SK-N-SH (cell line): Measurements from ENCODE around the gene VASN. TPM values are rescaled to one million over a fixed set of nuclear protein-coding genes. Genes with fewer than 3 reads are reported as not detected.

ENCODE experiments used
- CTCF ChIA-PET: fragments of 300-600, 350-600 bp; formaldehyde crosslinking; extraction: SDS; loops from one replicate; lab custom pipeline; 2021; lab: Yijun Ruan, JAX
- POLR2A ChIA-PET: fragments of 350-600 bp; sonication (Branson Sonifier 250); formaldehyde crosslinking; extraction: SDS; loops from one replicate; lab custom pipeline; 2020; ENCODE audit warnings: antibody characterized with exemption, inconsistent platforms; lab: Yijun Ruan, JAX
- DNase-seq: peaks from one replicate; pipeline ENCODE4 v3.0.0; 2012
- H2AFZ ChIP-seq: fragments of 200-600 bp; sonication (generic); 2 replicates; pipeline ENCODE4 v1.8.1; 2016; ENCODE audit warnings: antibody characterized with exemption, mild to moderate bottlenecking, low read depth
- H3F3A ChIP-seq: fragments of 200-600 bp; sonication (generic); replicated peaks from 2 replicates; pipeline ENCODE3; 2016; ENCODE audit warnings: antibody characterized with exemption, mild to moderate bottlenecking; ENCODE audit not compliant: insufficient read depth
- H3K27ac ChIP-seq, 2 experiments: fragments of 200-500 bp in 1 of 2; fragments of 200-600 bp in 1 of 2; sonication (Bioruptor generic) in 1 of 2; sonication (generic), shearing (Covaris generic) in 1 of 2; 2 replicates each; pipeline versions ENCODE4 v1.5.1 to v1.6.1; 2014 to 2016; ENCODE audit warnings: low read depth in 2 of 2, inconsistent platforms in 1 of 2, low read length in 1 of 2, mild to moderate bottlenecking in 1 of 2, mixed read lengths in 1 of 2
- H3K27me3 ChIP-seq: fragments of 200-600 bp; sonication (generic), shearing (Covaris generic); 2 replicates; pipeline ENCODE4 v1.6.1; 2016; ENCODE audit warnings: mixed run types; ENCODE audit not compliant: insufficient read depth
- H3K36me3 ChIP-seq, 2 experiments: fragments of 200-500 bp in 1 of 2; fragments of 200-600 bp in 1 of 2; sonication (Bioruptor generic) in 1 of 2; sonication (generic) in 1 of 2; replicated peaks in 1 of 2; 2 replicates each; pipeline versions ENCODE3 to v1.5.1; 2014 to 2016; ENCODE audit warnings: low read length in 1 of 2, mild to moderate bottlenecking in 1 of 2; ENCODE audit not compliant: insufficient read depth in 2 of 2, control insufficient read depth in 1 of 2
- H3K4me1 ChIP-seq, 2 experiments: fragments of 200-500 bp in 1 of 2; fragments of 200-600 bp in 1 of 2; sonication (Bioruptor generic) in 1 of 2; sonication (generic), shearing (Covaris generic) in 1 of 2; 2 replicates each; pipeline versions ENCODE4 v1.5.1 to v1.6.1; 2014 to 2016; ENCODE audit warnings: low read depth in 1 of 2, low read length in 1 of 2, mixed run types in 1 of 2; ENCODE audit not compliant: insufficient read depth in 2 of 2, control insufficient read depth in 1 of 2
- H3K4me2 ChIP-seq: fragments of 200-600 bp; sonication (generic), shearing (Covaris generic); 2 replicates; pipeline ENCODE4 v1.6.1; 2017; ENCODE audit warnings: mixed run types
- H3K4me3 ChIP-seq, 2 experiments: fragments of 200-500 bp in 1 of 2; fragments of 200-600 bp in 1 of 2; sonication (Bioruptor generic) in 1 of 2; sonication (generic), shearing (Covaris generic) in 1 of 2; 2 replicates each; pipeline versions ENCODE4 v1.5.1 to v1.8.1; 2014 to 2016; ENCODE audit warnings: low read depth in 2 of 2, inconsistent platforms in 1 of 2, low read length in 1 of 2, mild to moderate bottlenecking in 1 of 2, mixed read lengths in 1 of 2, moderate library complexity in 1 of 2
- H3K79me2 ChIP-seq: fragments of 200-600 bp; sonication (generic); 2 replicates; pipeline ENCODE4 v1.8.1; 2017; ENCODE audit warnings: mild to moderate bottlenecking; ENCODE audit not compliant: insufficient read depth
- H3K9ac ChIP-seq: fragments of 200-600 bp; sonication (generic); 2 replicates; pipeline ENCODE4 v1.6.1; 2017; ENCODE audit warnings: mixed run types
- H3K9me2 ChIP-seq: fragments of 200-600 bp; sonication (generic); 2 replicates; pipeline ENCODE4 v1.6.1; 2017; ENCODE audit warnings: mixed run types
- H3K9me3 ChIP-seq: fragments of 200-600 bp; sonication (generic); 2 replicates; pipeline ENCODE4 v1.6.1; 2017; ENCODE audit warnings: mixed run types, mild to moderate bottlenecking, moderate library complexity
- H4K20me1 ChIP-seq: fragments of 200-600 bp; sonication (generic); 2 replicates; pipeline ENCODE4 v1.6.1; 2017; ENCODE audit warnings: mild to moderate bottlenecking, mixed run types; ENCODE audit not compliant: insufficient read depth
- CHD2 ChIP-seq: fragments of 150-350 bp; IDR thresholded peaks from 2 replicates; pipeline ENCODE4 v1.6.1; 2018; ENCODE audit warnings: low read length; ENCODE audit not compliant: partially characterized antibody
- EZH2phosphoT487 ChIP-seq: fragments of 200-600 bp; sonication (generic); IDR thresholded peaks from 2 replicates; pipeline ENCODE4 v1.6.1; 2017; ENCODE audit warnings: low read depth, mixed run types, mild to moderate bottlenecking, antibody characterized with exemption, moderate library complexity, borderline replicate concordance
- FOSL2 ChIP-seq: IDR thresholded peaks from 2 replicates; pipeline ENCODE4 v1.4.0; 2012; ENCODE audit warnings: low read depth, mild to moderate bottlenecking, moderate library complexity, borderline replicate concordance
- FOXJ3 ChIP-seq: sonication (generic); formaldehyde crosslinking; IDR thresholded peaks from 2 replicates; pipeline ENCODE4 v1.5.1; 2020; ENCODE audit warnings: mild to moderate bottlenecking, missing genetic modification reagents
- FOXM1 ChIP-seq: IDR thresholded peaks from 2 replicates; pipeline ENCODE4 v1.4.0; 2012; ENCODE audit warnings: low read depth, mild to moderate bottlenecking
- GABPA ChIP-seq: IDR thresholded peaks from 2 replicates; pipeline ENCODE4 v1.4.0; 2012; ENCODE audit warnings: low read depth, mild to moderate bottlenecking
- IRF3 ChIP-seq: fragments of 150-350 bp; IDR thresholded peaks from 2 replicates; pipeline ENCODE4 v1.6.1; 2016; ENCODE audit warnings: mild to moderate bottlenecking, low read depth, low read length
- JUND ChIP-seq: IDR thresholded peaks from 2 replicates; pipeline ENCODE4 v1.4.0; 2012
- MAX ChIP-seq: IDR thresholded peaks from 2 replicates; pipeline ENCODE4 v1.4.0; 2012; ENCODE audit warnings: low read depth
- MEF2A ChIP-seq: IDR thresholded peaks from 2 replicates; pipeline ENCODE4 v1.4.0; 2012; ENCODE audit warnings: low read depth, borderline replicate concordance
- MXI1 ChIP-seq: IDR thresholded peaks from 2 replicates; pipeline ENCODE4 v1.6.1; 2012; ENCODE audit warnings: mild to moderate bottlenecking, low read depth, low read length, improper control_type of control experiment
- NFIC ChIP-seq: IDR thresholded peaks from 2 replicates; pipeline ENCODE4 v1.4.0; 2012; ENCODE audit warnings: borderline replicate concordance
- RAD21 ChIP-seq: IDR thresholded peaks from 2 replicates; pipeline ENCODE4 v1.6.1; 2012; ENCODE audit warnings: mild to moderate bottlenecking, low read length
- RCOR1 ChIP-seq: fragments of 150-350 bp; IDR thresholded peaks from 2 replicates; pipeline ENCODE4 v1.6.1; 2017; ENCODE audit warnings: antibody characterized with exemption, low read length
- SMC3 ChIP-seq: IDR thresholded peaks from 2 replicates; pipeline ENCODE4 v1.6.1; 2012; ENCODE audit warnings: low read depth, low read length, improper control_type of control experiment
- TAF1 ChIP-seq: IDR thresholded peaks from 2 replicates; pipeline ENCODE4 v1.6.1; 2012; ENCODE audit warnings: low read depth, mild to moderate bottlenecking, low read length, moderate library complexity, borderline replicate concordance
- TEAD4 ChIP-seq: IDR thresholded peaks from 2 replicates; pipeline ENCODE4 v1.4.0; 2012; ENCODE audit warnings: mild to moderate bottlenecking, borderline replicate concordance; ENCODE audit not compliant: insufficient read depth
- USF2 ChIP-seq: fragments of 150-350 bp; IDR thresholded peaks from 2 replicates; pipeline ENCODE4 v1.6.1; 2017; ENCODE audit warnings: antibody characterized with exemption, low read length, low read depth, borderline replicate concordance
- YY1 ChIP-seq: IDR thresholded peaks from 2 replicates; pipeline ENCODE4 v1.4.0; 2012; ENCODE audit warnings: low read depth, mild to moderate bottlenecking
- whole genome bisulfite sequencing: methylation state at CpG from one replicate; pipeline ENCODE4 v1.1.6; 2017; ENCODE audit warnings: low lambda C conversion rate; 5-methylcytosine and 5-hydroxymethylcytosine counted together
- polyA plus RNA-seq, 3 experiments: library from polyadenylated mRNA; depleted of rRNA; stranded (reverse); fragments of >200 nt; gene quantifications; 2 replicates each; pipeline ENCODE4 v1.2.3, GENCODE V29; 2012

Gene VASN
- polyA plus RNA-seq, 1 of the 3 experiments (the other 2 are of a cell fraction): 37.4 TPM

GRCh38 chr16:4376893-4377572, 5.4 kb downstream of the VASN start:
- POLR2A ChIA-PET: interaction anchor here (2.1 kb wide), 1 partner anchor 15 kb away, joined by 11 read pairs; no protein-coding TSS in a partner anchor
- H2AFZ ChIP-seq: no peak overlapping the region
- peaks cover 0 to 20% of the 10 kb centered on the region in 2 experiments for H3K36me3 ChIP-seq
- H3K4me2 ChIP-seq: peak overlapping the region; percentile 91; the same call in 1 of the 2 replicates
- 78% methylated on average over 18 of the region's 27 CpGs for WGBS
- CTCF ChIA-PET: interaction anchor here (0.9 to 32.1 kb wide), 10 partner anchors 9 to 107 kb away, joined by 3 to 558 read pairs (median 5); no protein-coding TSS in a partner anchor
- DNase-seq: no peak
- H3K4me1 ChIP-seq: peaks cover 32 to 68% of the 10 kb centered on the region in 2 experiments
- peaks cover 59% of the 10 kb centered on the region for H4K20me1 ChIP-seq
- peaks cover 24% of the 10 kb centered on the region for H3F3A ChIP-seq
- no peak overlapping the region; the same call in 1 of the 2 replicates for H3K9ac ChIP-seq
- no peaks in the 10 kb centered on the region for H3K27me3 ChIP-seq
- H3K79me2 ChIP-seq: peaks cover 67% of the 10 kb centered on the region
- H3K9me2 ChIP-seq: no peaks in the 10 kb centered on the region
- H3K4me3 ChIP-seq: no peak overlapping the region
- TF ChIP-seq IRF3 (no peak), MAX (no peak), MXI1 (no peak), GABPA (no peak), CHD2 (no peak), FOSL2 (no peak), SMC3 (no peak), FOXJ3 (CRISPR knock-in tag) (no peak), USF2 (no peak), JUND (no peak), YY1 (no peak), FOXM1 (no peak)
- H3K27ac ChIP-seq: peak overlapping the region in 1 of 2 experiments; percentile 76; a peak in 1 of 4 replicates
- H3K9me3 ChIP-seq: no peaks in the 10 kb centered on the region

- CTCF ChIA-PET: interaction anchor here (0.9 to 32.1 kb wide), 10 partner anchors 9 to 108 kb away, joined by 3 to 558 read pairs (median 5); no protein-coding TSS in a partner anchor
- H3F3A ChIP-seq: peaks cover 21% of the 10 kb centered on the region
- no peak overlapping the region for H3K4me3 ChIP-seq
- H3K79me2 ChIP-seq: peaks cover 60% of the 10 kb centered on the region
- no peak overlapping the region for H3K9ac ChIP-seq
- WGBS: 73% methylated on average over 5 of the region's 12 CpGs
- no peak overlapping the region; a peak in 1 of 4 replicates for H3K27ac ChIP-seq
- POLR2A ChIA-PET: interaction anchor here (2.1 kb wide), 1 partner anchor 14 kb away, joined by 11 read pairs; no protein-coding TSS in a partner anchor
- no peak for TF ChIP-seq GABPA
- no peak for TF ChIP-seq IRF3
- no peak for TF ChIP-seq RCOR1
- TF ChIP-seq FOXJ3 (CRISPR knock-in tag): no peak
- no peak for TF ChIP-seq CHD2
- no peak for TF ChIP-seq MEF2A
- TF ChIP-seq MXI1: no peak
- TF ChIP-seq TEAD4: no peak
- no peak for TF ChIP-seq EZH2phosphoT487
- TF ChIP-seq YY1: no peak
- TF ChIP-seq NFIC: no peak
- TF ChIP-seq RAD21: no peak
- TF ChIP-seq TAF1: no peak
- TF ChIP-seq FOXM1: no peak
- TF ChIP-seq USF2: no peak
- TF ChIP-seq, all 33 proteins: peak for 0
- H3K9me2 ChIP-seq: no peaks in the 10 kb centered on the region
- peak overlapping the region; percentile 15; the same call in 1 of the 2 replicates for H3K4me2 ChIP-seq
- H4K20me1 ChIP-seq: peaks cover 52% of the 10 kb centered on the region
- peaks cover 0 to 26% of the 10 kb centered on the region in 2 experiments for H3K36me3 ChIP-seq
- H3K27me3 ChIP-seq: no peaks in the 10 kb centered on the region
- DNase-seq: no peak
- no peak overlapping the region for H2AFZ ChIP-seq
- no peaks in the 10 kb centered on the region for H3K9me3 ChIP-seq
- peaks cover 32 to 68% of the 10 kb centered on the region in 2 experiments for H3K4me1 ChIP-seq
These were observed 6.0 kb downstream of the VASN start for GRCh38 chr16:4377573-4378154.
